Peyer's patch (tissue), 4 donors: ENCODE measurements around the gene BIRC7.

Experiments used
- CTCF ChIP-seq, 6 experiments: fragments of 450-650 bp in 4 of 6; fragments of 200-600 bp in 2 of 6; sonication (generic) in 1 of 6; IDR thresholded peaks; one replicate each; pipeline ENCODE4 v1.5.1; 2017 to 2019; ENCODE audit warnings: antibody characterized with exemption in 6 of 6, mild to moderate bottlenecking in 3 of 6, moderate library complexity in 1 of 6
- POLR2A ChIP-seq, 2 donors: fragments of 450-650 bp; IDR thresholded peaks; one replicate each; pipeline ENCODE4 v1.5.1; 2017; ENCODE audit warnings: antibody characterized with exemption in 2 of 2, mild to moderate bottlenecking in 2 of 2, moderate library complexity in 2 of 2

- no peak for TF ChIP-seq POLR2A (IDR thresholded peaks at IDR 0.05)
- no peak for TF ChIP-seq CTCF (IDR thresholded peaks at IDR 0.05)
Measured at GRCh38 chr20:63284083-63284440, 48.4 kb downstream of the BIRC7 start.
